IMR-90 (cell line): ENCODE measurements around the gene RFPL3. TPM values are rescaled to one million over a fixed set of nuclear protein-coding genes. Genes with fewer than 3 reads are reported as not detected.

Source experiments
- ATAC-seq: fragments of 200-7000 bp; cut with Tn5 transposase; 2 replicates; pipeline ENCODE4 v1.9.1; 2020; ENCODE audit warnings: low read depth, mild to moderate bottlenecking, moderate library complexity
- BruUV-seq: library from RNA; stranded (reverse); fragments of 400-500 nt; replicated peaks from 2 replicates; lab custom pipeline; 2021; lab: Mats Ljungman, UMichigan
- CTCF ChIA-PET: fragments of 300-600 bp; formaldehyde crosslinking; extraction: SDS; loops from one replicate; lab custom pipeline; 2021; ENCODE audit warnings: antibody characterized with exemption; lab: Yijun Ruan, JAX
- POLR2A ChIA-PET: fragments of 300-600 bp; sonication (Branson Sonifier 250); formaldehyde crosslinking; loops from one replicate; lab custom pipeline; 2022; ENCODE audit warnings: antibody characterized with exemption; ENCODE audit not compliant: unreplicated experiment; lab: Charles Lee
- DNase-seq: peaks from one replicate; pipeline ENCODE4 v3.0.0; 2013
- H2AFZ ChIP-seq: replicated peaks from 2 replicates; pipeline ENCODE3; 2013; ENCODE audit warnings: low read length, mild to moderate bottlenecking; ENCODE audit not compliant: poor library complexity
- H2AK5ac ChIP-seq: 2 replicates; pipeline ENCODE4 v1.6.1; 2013; ENCODE audit warnings: low read depth, low read length, inconsistent platforms
- H2AK9ac ChIP-seq: replicated peaks from 2 replicates; pipeline ENCODE3; 2013; ENCODE audit warnings: mild to moderate bottlenecking, low read depth, low read length, moderate library complexity; ENCODE audit not compliant: poor library complexity
- H2BK120ac ChIP-seq: 2 replicates; pipeline ENCODE4 v1.6.1; 2013; ENCODE audit warnings: low read depth, low read length, inconsistent platforms
- H2BK15ac ChIP-seq: 3 replicates; pipeline ENCODE4 v1.6.1; 2013; ENCODE audit warnings: low read depth, low read length, inconsistent platforms
- H2BK20ac ChIP-seq: 2 replicates; pipeline ENCODE4 v1.6.1; 2013; ENCODE audit warnings: low read depth, mild to moderate bottlenecking, inconsistent platforms, low read length, moderate library complexity
- H2BK5ac ChIP-seq: 2 replicates; pipeline ENCODE4 v1.6.1; 2013; ENCODE audit warnings: mild to moderate bottlenecking, low read depth, low read length, inconsistent platforms; ENCODE audit not compliant: poor library complexity, severe bottlenecking
- H3K14ac ChIP-seq: replicated peaks from 2 replicates; pipeline ENCODE4 v1.6.1; 2013; ENCODE audit warnings: low read depth, low read length, inconsistent platforms
- H3K18ac ChIP-seq: 2 replicates; pipeline ENCODE4 v1.6.1; 2013; ENCODE audit warnings: low read depth, low read length, control low read depth
- H3K23ac ChIP-seq: 2 replicates; pipeline ENCODE4 v1.6.1; 2013; ENCODE audit warnings: low read depth, low read length, inconsistent platforms
- H3K27ac ChIP-seq: 2 replicates; pipeline ENCODE4 v1.5.1; 2013; ENCODE audit warnings: mild to moderate bottlenecking, control low read depth, low read length; ENCODE audit not compliant: insufficient read depth
- H3K27me3 ChIP-seq: 2 replicates; pipeline ENCODE4 v1.6.1; 2013; ENCODE audit warnings: low read length; ENCODE audit not compliant: control insufficient read depth, insufficient read depth
- H3K36me3 ChIP-seq: 2 replicates; pipeline ENCODE4 v1.6.1; 2013; ENCODE audit warnings: low read length, mixed read lengths; ENCODE audit not compliant: control insufficient read depth, insufficient read depth
- H3K4ac ChIP-seq: 2 replicates; pipeline ENCODE4 v1.6.1; 2013; ENCODE audit warnings: low read depth, low read length, inconsistent platforms
- H3K4me1 ChIP-seq: 2 replicates; pipeline ENCODE4 v1.6.1; 2013; ENCODE audit warnings: low read length, mixed read lengths; ENCODE audit not compliant: control insufficient read depth, insufficient read depth
- H3K4me2 ChIP-seq: 2 replicates; pipeline ENCODE4 v1.6.1; 2013; ENCODE audit warnings: low read depth, mild to moderate bottlenecking, control low read depth, low read length, moderate library complexity
- H3K4me3 ChIP-seq: 2 replicates; pipeline ENCODE4 v1.5.1; 2013; ENCODE audit warnings: low read depth, mild to moderate bottlenecking, control low read depth, low read length, moderate library complexity; ENCODE audit not compliant: insufficient read depth
- H3K56ac ChIP-seq: 2 replicates; pipeline ENCODE4 v1.6.1; 2013; ENCODE audit warnings: low read length, inconsistent platforms; ENCODE audit not compliant: insufficient read depth; ENCODE audit errors: extremely low read depth
- H3K79me1 ChIP-seq, 2 experiments: 2 replicates each; pipeline ENCODE4 v1.6.1; 2013; ENCODE audit warnings: low read length in 2 of 2, inconsistent platforms in 1 of 2, low read depth in 1 of 2
- H3K9ac ChIP-seq: 2 replicates; pipeline ENCODE4 v1.6.1; 2013; ENCODE audit warnings: low read depth, low read length, control low read depth
- H3K9me1 ChIP-seq: 2 replicates; pipeline ENCODE4 v1.6.1; 2013; ENCODE audit warnings: low read length, inconsistent platforms; ENCODE audit not compliant: insufficient read depth
- H3K9me3 ChIP-seq: 2 replicates; pipeline ENCODE4 v1.6.1; 2013; ENCODE audit warnings: low read length; ENCODE audit not compliant: control insufficient read depth, insufficient read depth
- H4K20me1 ChIP-seq: 2 replicates; pipeline ENCODE4 v1.6.1; 2013; ENCODE audit warnings: low read length, inconsistent platforms; ENCODE audit not compliant: insufficient read depth
- H4K5ac ChIP-seq: 2 replicates; pipeline ENCODE4 v1.6.1; 2013; ENCODE audit warnings: mild to moderate bottlenecking, low read depth, low read length, control low read depth
- H4K8ac ChIP-seq, 2 experiments: 2 replicates each; pipeline ENCODE4 v1.6.1; 2013; ENCODE audit warnings: low read depth in 2 of 2, low read length in 2 of 2, control low read depth in 1 of 2, inconsistent platforms in 1 of 2
- H4K91ac ChIP-seq: 2 replicates; pipeline ENCODE4 v1.6.1; 2013; ENCODE audit warnings: low read depth, low read length, inconsistent platforms; ENCODE audit not compliant: insufficient read depth
- POLR2A ChIP-seq: IDR thresholded peaks from 2 replicates; pipeline ENCODE4 v1.6.1; 2012; ENCODE audit warnings: mild to moderate bottlenecking, low read depth, low read length
- WGBS, 2 experiments: methylation state at CpG; one replicate each; pipeline versions ENCODE4 v1.1.5 to v1.1.7; 2013; ENCODE audit warnings: missing lambda C conversion rate in 2 of 2; ENCODE audit not compliant: insufficient read length in 1 of 2; ENCODE audit errors: extremely low coverage in 2 of 2; 5-methylcytosine and 5-hydroxymethylcytosine counted together
- dilution Hi-C: fragments of 300-500 bp; cut with HindIII; formaldehyde crosslinking; loops from one replicate; pipeline ENCODE4 v1.14.3; 2018; ENCODE audit warnings: low sequenced_read_pairs; ENCODE audit not compliant: unreplicated experiment
- in situ Hi-C: fragments of 300-500 bp; cut with MboI; formaldehyde crosslinking; loops from 3 replicates; pipeline ENCODE4 v1.14.3; 2019; ENCODE audit warnings: low sequenced_read_pairs, inconsistent platforms, mixed read lengths
- intact Hi-C: fragments of 100-400 bp; cut with micrococcal nuclease; formaldehyde crosslinking; loops from 2 replicates; pipeline ENCODE4 v1.10.0; 2022
- polyA plus RNA-seq, 3 experiments: library from polyadenylated mRNA; depleted of rRNA; stranded (reverse); fragments of >200 nt; gene quantifications; 2 replicates each; pipeline ENCODE4 v1.2.3, GENCODE V29; 2012; ENCODE audit warnings: low replicate concordance in 1 of 3
- total RNA-seq: library from RNA; depleted of rRNA; stranded (reverse); fragments of >200 nt; gene quantifications from 2 replicates; pipeline ENCODE4 v1.2.3, GENCODE V29; 2012

The RFPL3 gene
- total and polyA plus RNA-seq, 2 of the 4 experiments (the other 2 are of a cell fraction) = not detected

- Histone ChIP-seq H2BK5ac (no peak overlapping the region), H2BK120ac (no peak overlapping the region), H3K36me3 (no peaks in the 10 kb centered on the region), H3K14ac (no peak overlapping the region), H3K4me1 (no peaks in the 10 kb centered on the region), H2BK20ac (no peak overlapping the region), H3K9me1 (no peaks in the 10 kb centered on the region), H3K27me3 (peaks cover 11% of the 10 kb centered on the region), H3K4me3 (no peak overlapping the region), H4K5ac (no peak overlapping the region), H3K9me3 (no peaks in the 10 kb centered on the region), H4K91ac (no peak overlapping the region), H3K79me1 (no peaks in the 10 kb centered on the region), H3K9ac (no peak overlapping the region), H2AK9ac (no peak overlapping the region), H2BK15ac (no peak overlapping the region), H3K23ac (no peak overlapping the region), H3K4me2 (no peak overlapping the region), H2AFZ (no peak overlapping the region), H3K18ac (no peak overlapping the region), H4K20me1 (no peaks in the 10 kb centered on the region), H3K4ac (no peak overlapping the region), H2AK5ac (no peak overlapping the region), H3K56ac (no peak overlapping the region), H3K27ac (no peak overlapping the region), H4K8ac (no peak overlapping the region)
- no peak for ATAC-seq
- DNase-seq = no peak
- ChIA-PET CTCF (no interaction called here), POLR2A (no interaction called here)
- no peak for TF ChIP-seq POLR2A
- dilution Hi-C loops = no loop called here
- BruUV-seq = no TSS peak
- WGBS, 2 experiments = 71% methylated on average over 1 of the region's 11 CpGs; no CpG with 5 or more reads in 1 of the 2 experiments
- in situ Hi-C loops = no loop called here
- intact Hi-C loops = no loop called here
These were observed 17.3 kb upstream of the RFPL3 start for GRCh38 chr22:32340411-32340810.
